ENCODE data around the gene PLA2G6.
A peak's percentile ranks its signal among the peaks of the same experiment; 100 is the strongest.
"Not testable (repeated sequence)": the region's sequence is repeated elsewhere in the genome, so short reads cannot be mapped to it uniquely, and the experiment has no call there.

The PLA2G6 gene

DNA sequence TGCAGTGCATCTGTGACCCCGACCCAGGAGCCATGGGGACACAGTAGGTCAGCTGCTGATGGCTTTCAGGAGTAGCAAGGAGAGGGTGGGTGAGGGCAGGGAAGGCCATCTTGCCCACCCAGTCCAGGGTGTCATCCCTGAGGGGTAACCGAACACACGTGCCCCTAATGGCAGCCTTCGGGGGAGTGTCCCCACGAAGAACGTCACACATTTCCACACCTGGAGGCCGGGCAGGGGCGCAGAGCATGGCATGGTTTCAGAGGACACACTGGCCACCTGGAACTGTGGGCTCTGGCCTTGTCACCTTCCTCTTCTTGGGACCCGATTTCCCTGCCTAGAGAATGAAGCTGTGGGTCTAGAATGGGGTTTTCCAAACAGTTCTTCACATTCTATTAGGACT, 51.8 kb downstream of the PLA2G6 start:
- no peak for DNase-seq (ENCODE audit: low spot score)

DNA sequence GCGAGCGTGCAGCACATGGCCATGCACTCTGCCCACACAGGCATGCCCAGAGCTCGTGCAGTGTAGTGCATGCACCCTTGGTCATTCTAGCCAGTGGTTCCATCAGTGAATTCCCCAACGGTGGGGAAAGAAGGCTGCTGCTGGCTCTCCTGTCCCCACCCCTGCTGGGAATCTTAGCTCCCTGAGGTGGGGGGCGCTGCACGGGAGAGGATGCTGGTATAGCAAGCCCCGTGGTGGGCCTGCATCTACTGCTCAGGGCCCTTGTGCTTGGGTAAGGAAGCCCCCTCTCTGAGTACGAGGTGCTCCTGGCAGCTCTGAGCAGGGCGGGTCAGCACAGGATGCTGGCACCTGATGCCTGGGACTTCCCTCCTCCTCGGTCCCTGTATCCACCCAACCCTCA, 52.6 kb downstream of the PLA2G6 start:
- no peak for DNase-seq (ENCODE audit: low spot score)

DNA sequence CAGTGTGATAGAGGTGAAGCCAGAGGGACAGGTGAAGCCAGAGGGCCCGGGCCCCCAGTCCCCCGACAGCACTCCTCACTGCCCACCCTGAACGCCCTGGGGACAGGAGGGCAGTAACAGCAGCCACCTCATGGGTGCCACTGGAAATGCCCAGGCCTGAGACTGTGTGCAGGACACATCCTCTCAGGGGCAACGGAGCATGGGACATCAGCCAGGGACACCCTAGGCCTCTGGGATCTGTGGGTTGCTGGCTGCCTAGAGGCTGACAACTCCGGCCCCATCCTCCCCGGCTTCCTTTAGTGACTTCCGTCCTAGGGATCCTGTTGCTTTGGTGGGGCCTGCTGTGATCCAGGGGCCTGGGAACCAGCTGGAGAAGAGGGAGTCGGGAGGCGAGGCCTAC, 53.8 kb downstream of the PLA2G6 start:
- DNase-seq (ENCODE audit: low spot score): no peak

DNA sequence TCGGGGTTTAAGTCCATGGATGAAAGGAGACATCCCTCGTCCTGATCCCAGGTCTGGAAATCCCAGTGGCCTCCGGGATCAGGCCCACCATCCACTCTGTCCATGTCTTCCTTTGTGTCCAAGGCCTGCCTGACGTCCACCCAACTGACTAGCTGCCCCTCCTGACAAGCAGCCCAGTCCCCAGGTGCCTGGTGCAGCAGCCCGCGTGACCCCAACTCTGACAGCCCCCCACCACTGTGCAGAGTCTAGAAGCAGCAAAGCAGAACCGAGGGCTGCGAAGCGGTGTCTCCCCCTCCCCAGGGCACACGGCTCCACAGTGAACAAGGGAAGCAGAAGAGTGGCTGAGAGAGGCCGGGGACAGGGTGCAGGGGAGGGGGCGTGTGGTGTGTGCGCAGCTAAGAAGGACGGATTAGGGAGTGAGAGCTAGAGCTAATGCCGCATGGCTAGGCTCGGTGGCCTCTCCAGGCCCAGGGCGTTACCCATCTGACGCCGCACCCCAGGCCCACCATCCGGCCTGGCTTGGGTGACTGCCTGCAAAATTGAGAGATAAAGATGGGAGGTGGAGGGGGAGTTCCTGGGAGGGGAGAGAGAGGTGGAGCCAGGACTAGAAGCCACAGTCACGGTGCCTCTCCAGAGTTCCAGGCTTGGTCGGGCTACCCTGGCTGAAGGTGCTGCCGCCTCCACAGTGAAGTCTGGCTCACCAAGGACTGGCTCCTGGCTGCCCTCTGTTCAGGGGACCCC, 54.5 kb downstream of the PLA2G6 start:
- no peak for DNase-seq (ENCODE audit: low spot score)

- peak; percentile 4 for DNase-seq (ENCODE audit: low spot score)
Measured at GRCh38 chr22:38125751-38126201, 55.9 kb downstream of the PLA2G6 start.

GRCh38 chr22:38125038-38125610, 56.5 kb downstream of the PLA2G6 start:
- DNase-seq (ENCODE audit: low spot score): no peak

GRCh38 chr22:38124236-38124974, 57.2 kb downstream of the PLA2G6 start:
- no peak for DNase-seq (ENCODE audit: low spot score)

DNA sequence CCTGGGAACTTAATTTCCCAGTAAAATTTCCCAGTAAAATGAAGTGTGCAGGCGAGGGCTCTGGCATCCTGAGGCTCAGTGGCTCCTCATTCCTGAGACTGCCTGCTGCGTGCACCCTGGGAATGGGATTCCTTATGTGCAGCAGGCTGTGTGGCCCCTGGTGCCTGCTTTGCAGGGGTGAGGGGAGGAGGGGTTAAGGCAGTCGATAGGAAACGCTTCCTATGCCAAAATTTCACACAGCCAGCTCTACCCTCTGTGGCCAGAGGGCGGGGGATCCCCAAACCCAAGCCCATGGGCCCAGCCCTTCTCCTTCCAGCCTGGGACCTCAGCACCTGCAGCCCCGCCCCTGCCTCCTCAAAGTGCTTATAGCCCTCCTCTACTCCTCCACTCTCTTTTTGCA, 59.0 kb downstream of the PLA2G6 start:
- DNase-seq (ENCODE audit: low spot score): no peak

GRCh38 chr22:38120359-38121110, 61.1 kb downstream of the PLA2G6 start:
- DNase-seq (ENCODE audit: low spot score): no peak

GRCh38 chr22:38118747-38119146, 62.9 kb downstream of the PLA2G6 start:
- not testable (repeated sequence) for DNase-seq (ENCODE audit: low spot score)

DNA sequence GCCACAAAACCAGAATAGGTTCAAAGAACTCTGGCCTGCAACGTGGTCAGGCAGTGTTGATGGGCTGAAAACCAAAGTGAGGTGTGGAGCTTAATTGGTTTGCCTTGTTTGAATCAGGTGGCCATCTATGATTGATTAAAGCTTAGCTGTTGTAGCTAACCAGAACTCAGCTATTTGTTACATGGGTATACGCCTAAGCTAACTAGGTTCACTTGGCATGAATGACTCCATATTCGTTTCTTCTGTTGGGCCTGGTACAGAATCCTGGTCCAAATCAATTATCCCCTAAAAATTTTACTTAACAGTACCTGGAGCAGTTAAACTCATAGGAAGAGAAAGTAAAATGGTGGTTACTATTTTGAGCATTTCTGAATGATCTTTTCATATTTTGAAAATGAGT, 63.4 kb downstream of the PLA2G6 start:
- DNase-seq (ENCODE audit: low spot score): no peak

DNA sequence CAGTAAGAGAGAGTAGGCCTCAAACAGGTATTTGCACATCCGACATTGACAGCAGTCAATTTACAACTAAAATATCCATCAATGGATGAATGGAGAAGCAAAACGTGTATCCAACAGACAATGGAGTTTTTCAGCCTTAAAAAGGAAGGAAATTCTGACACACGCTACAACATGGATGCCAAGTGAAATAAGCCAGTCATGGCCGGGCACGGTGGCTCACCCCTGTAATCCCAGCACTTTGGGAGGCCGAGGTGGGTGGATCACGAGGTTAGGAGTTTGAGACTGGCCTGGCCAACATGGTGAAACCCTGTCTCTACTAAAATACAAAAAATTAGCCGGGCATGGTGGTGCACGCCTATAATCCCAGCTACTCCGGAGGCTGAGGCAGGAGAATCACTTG, 64.1 kb downstream of the PLA2G6 start:
- DNase-seq (ENCODE audit: low spot score): not testable (repeated sequence)

GRCh38 chr22:38115423-38116205, 66.0 kb downstream of the PLA2G6 start:
- no peak for DNase-seq (ENCODE audit: low spot score)

- DNase-seq (ENCODE audit: low spot score): peak; percentile 55
Measured at GRCh38 chr22:38114484-38115398, 66.9 kb downstream of the PLA2G6 start.

DNA sequence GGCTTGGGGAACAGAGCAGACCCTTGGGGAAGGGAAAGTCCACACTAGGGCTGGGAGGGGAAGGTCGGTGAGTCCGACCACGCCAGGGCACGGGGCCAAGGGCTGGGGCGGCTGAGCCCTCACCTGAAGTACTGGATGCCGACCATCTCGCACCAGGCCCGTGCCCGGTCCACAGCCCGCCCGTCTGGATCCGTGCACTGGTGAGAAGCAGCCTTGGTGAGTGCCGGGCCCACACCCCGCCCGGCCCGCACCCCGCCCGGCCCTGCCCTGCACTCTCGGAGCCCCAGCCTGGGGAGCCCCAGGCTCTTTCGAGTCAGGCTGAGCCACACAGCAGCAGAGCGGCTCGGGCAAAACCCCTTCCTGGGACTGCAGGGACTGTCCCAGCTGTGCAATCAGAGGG, 69.2 kb downstream of the PLA2G6 start:
- DNase-seq (ENCODE audit: low spot score): no peak

GRCh38 chr22:38111925-38112355, 69.7 kb downstream of the PLA2G6 start:
- no peak for DNase-seq (ENCODE audit: low spot score)

- DNase-seq (ENCODE audit: low spot score): no peak
Measured at GRCh38 chr22:38110863-38111852, 70.5 kb downstream of the PLA2G6 start.

DNA sequence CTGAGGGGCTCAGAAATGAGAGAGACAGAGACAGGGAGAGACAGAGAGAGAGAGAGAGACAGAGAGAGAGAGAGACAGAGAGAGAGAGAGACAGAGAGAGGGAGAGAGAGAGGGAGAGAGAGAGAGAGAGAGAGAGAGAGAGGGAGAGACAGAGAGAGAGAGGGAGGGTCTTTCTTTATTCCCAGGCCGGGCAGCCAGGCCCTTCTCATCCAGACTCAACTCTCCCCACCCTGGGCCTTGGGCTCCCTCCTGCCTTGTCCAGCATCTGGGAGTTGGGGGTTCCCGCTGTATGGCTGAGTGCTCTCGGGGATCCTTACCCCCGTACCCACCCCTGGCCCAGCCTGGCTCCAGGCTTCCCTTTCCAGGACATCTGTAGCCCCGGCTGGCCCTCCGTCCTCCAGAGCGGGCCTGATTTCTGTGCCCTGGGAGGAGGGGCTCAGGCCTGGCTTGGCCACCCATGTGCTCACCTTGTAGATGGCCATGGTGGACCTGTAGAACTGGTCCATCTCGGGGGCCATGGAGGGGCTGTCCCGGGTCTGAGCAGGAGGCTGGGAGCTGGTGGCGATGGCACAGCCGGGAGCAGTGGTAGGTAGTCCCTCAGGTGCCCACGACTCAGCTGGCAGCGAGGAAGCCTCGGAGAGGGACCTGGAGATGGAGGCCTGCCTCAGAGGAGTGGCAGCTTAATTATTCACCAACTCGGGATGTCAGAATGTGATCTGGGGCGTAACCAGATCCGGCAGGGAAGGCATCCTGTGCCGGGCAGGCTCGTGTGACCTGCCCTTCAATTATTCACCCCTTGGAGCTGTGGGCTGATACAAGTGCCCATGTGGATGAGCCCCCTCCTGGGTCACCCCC, 71.4 kb downstream of the PLA2G6 start, which contains the start of gene BAIAP2L2:
Gene BAIAP2L2 (minus strand): TSS at position 677 of the 855 bp plus-strand sequence. CDS start 159 bp downstream, at position 518.
- no peak for DNase-seq (ENCODE audit: low spot score)
